Trophoblast cell (in vitro differentiated cells and primary cell): ENCODE measurements around the gene RANBP9.

Experiments used
- DNase-seq, 2 donors: peaks; one replicate each; pipeline ENCODE4 v3.0.0-alpha.2; 2016
- H2AFZ ChIP-seq: 2 replicates; pipeline ENCODE4 v1.6.1; 2013; ENCODE audit warnings: low read length, moderate library complexity, mild to moderate bottlenecking; ENCODE audit not compliant: insufficient read depth, poor library complexity
- H2AK5ac ChIP-seq: 2 replicates; pipeline ENCODE4 v1.6.1; 2013; ENCODE audit warnings: mild to moderate bottlenecking, low read length
- H2BK120ac ChIP-seq: 2 replicates; pipeline ENCODE4 v1.6.1; 2013; ENCODE audit warnings: low read length, mild to moderate bottlenecking, moderate library complexity; ENCODE audit not compliant: insufficient read depth, poor library complexity
- H2BK12ac ChIP-seq: 2 replicates; pipeline ENCODE4 v1.6.1; 2013; ENCODE audit warnings: mild to moderate bottlenecking, low read length, moderate library complexity
- H2BK5ac ChIP-seq: 2 replicates; pipeline ENCODE4 v1.6.1; 2013; ENCODE audit warnings: low read length, low read depth, moderate library complexity, mild to moderate bottlenecking; ENCODE audit not compliant: poor library complexity
- H3K14ac ChIP-seq: 2 replicates; pipeline ENCODE4 v1.6.1; 2013; ENCODE audit warnings: mild to moderate bottlenecking, low read length
- H3K18ac ChIP-seq: 2 replicates; pipeline ENCODE4 v1.6.1; 2013; ENCODE audit warnings: mild to moderate bottlenecking, low read length
- H3K23ac ChIP-seq: 2 replicates; pipeline ENCODE4 v1.6.1; 2013; ENCODE audit warnings: low read length
- H3K27ac ChIP-seq: 2 replicates; pipeline ENCODE4 v1.5.1; 2013; ENCODE audit warnings: low read depth, mild to moderate bottlenecking, inconsistent platforms, low read length, moderate library complexity
- H3K27me3 ChIP-seq: 2 replicates; pipeline ENCODE4 v1.6.1; 2013; ENCODE audit warnings: inconsistent platforms, mild to moderate bottlenecking, low read length, moderate library complexity; ENCODE audit not compliant: insufficient read depth
- H3K36me3 ChIP-seq, 2 experiments: 1 replicate in 1 of 2; 2 replicates in 1 of 2; pipeline ENCODE4 v1.6.1; 2013; ENCODE audit warnings: low read length in 2 of 2, mild to moderate bottlenecking in 2 of 2, moderate library complexity in 1 of 2; ENCODE audit not compliant: insufficient read depth in 2 of 2, control insufficient read depth in 1 of 2
- H3K4ac ChIP-seq: 2 replicates; pipeline ENCODE4 v1.6.1; 2013; ENCODE audit warnings: low read depth, mild to moderate bottlenecking, low read length, moderate library complexity
- H3K4me1 ChIP-seq, 2 experiments: 1 replicate in 1 of 2; 2 replicates in 1 of 2; pipeline ENCODE4 v1.6.1; 2013; ENCODE audit warnings: low read length in 2 of 2, mild to moderate bottlenecking in 2 of 2, moderate library complexity in 1 of 2; ENCODE audit not compliant: insufficient read depth in 2 of 2, control insufficient read depth in 1 of 2
- H3K4me2 ChIP-seq: 2 replicates; pipeline ENCODE4 v1.6.1; 2013; ENCODE audit warnings: inconsistent platforms, mild to moderate bottlenecking, low read length, moderate library complexity
- H3K4me3 ChIP-seq: 2 replicates; pipeline ENCODE4 v1.5.1; 2013; ENCODE audit warnings: mild to moderate bottlenecking, low read depth, low read length, inconsistent platforms
- H3K79me1 ChIP-seq: one replicate; pipeline ENCODE4 v1.6.1; 2013; ENCODE audit warnings: low read length
- H3K79me2 ChIP-seq: 2 replicates; pipeline ENCODE4 v1.6.1; 2013; ENCODE audit warnings: low read length, mild to moderate bottlenecking; ENCODE audit not compliant: control insufficient read depth, insufficient read depth, poor library complexity
- H3K9ac ChIP-seq: 2 replicates; pipeline ENCODE4 v1.6.1; 2013; ENCODE audit warnings: mild to moderate bottlenecking, low read length
- H3K9me3 ChIP-seq: 2 replicates; pipeline ENCODE4 v1.6.1; 2013; ENCODE audit warnings: low read depth, mild to moderate bottlenecking, control low read depth, inconsistent platforms, low read length; ENCODE audit not compliant: insufficient read depth
- H4K12ac ChIP-seq: 2 replicates; pipeline ENCODE4 v1.6.1; 2013; ENCODE audit warnings: low read depth, mild to moderate bottlenecking, low read length, moderate library complexity
- H4K8ac ChIP-seq: 2 replicates; pipeline ENCODE4 v1.6.1; 2013; ENCODE audit warnings: low read depth, mild to moderate bottlenecking, low read length, moderate library complexity
- H4K91ac ChIP-seq: one replicate; pipeline ENCODE4 v1.6.1; 2013; ENCODE audit warnings: low read depth, mild to moderate bottlenecking, low read length, moderate library complexity
- WGBS: extraction: QIAGEN DNeasy Blood & Tissue Kit; methylation state at CpG from one replicate; pipeline ENCODE4 v1.1.7; 2013; ENCODE audit warnings: missing lambda C conversion rate; ENCODE audit not compliant: insufficient read length, insufficient coverage; ENCODE audit errors: extremely low coverage; 5-methylcytosine and 5-hydroxymethylcytosine counted together

The RANBP9 gene

DNA sequence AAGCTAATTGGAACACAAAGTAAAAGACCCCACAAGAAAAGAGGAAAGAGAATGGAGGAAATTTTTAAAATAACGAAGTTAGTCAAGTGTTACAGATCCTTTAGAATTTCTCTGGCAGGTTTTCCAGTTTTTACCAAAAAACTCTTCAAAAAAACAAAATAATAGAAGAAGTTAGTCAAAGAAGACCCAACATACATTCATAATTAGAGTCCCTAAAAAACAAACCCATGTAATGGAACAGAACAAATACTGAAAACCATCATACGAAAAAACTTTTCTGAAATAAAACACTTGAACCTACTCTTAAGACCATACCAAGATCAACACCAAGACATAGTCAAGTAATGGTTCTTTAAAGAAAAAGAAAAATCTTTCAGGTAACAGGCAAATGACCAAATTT lies 31.6 kb downstream of the RANBP9 start:
- no peak overlapping the region for H2AK5ac ChIP-seq
- no peak overlapping the region for H2AFZ ChIP-seq
- no peak overlapping the region for H4K12ac ChIP-seq
- H4K91ac ChIP-seq: no peak overlapping the region
- H3K36me3 ChIP-seq: peaks cover 2% of the 10 kb centered on the region in 2 experiments
- H2BK120ac ChIP-seq: no peak overlapping the region
- H3K4me1 ChIP-seq: peaks cover 0 to 4% of the 10 kb centered on the region in 2 experiments
- no peak overlapping the region for H3K14ac ChIP-seq
- no CpG with 5 or more reads among the region's 2 CpGs for WGBS
- H3K79me1 ChIP-seq: no peaks in the 10 kb centered on the region
- H2BK5ac ChIP-seq: no peak overlapping the region
- no peak for DNase-seq
- no peak overlapping the region for H3K27ac ChIP-seq
- no peak overlapping the region for H3K9ac ChIP-seq
- no peak overlapping the region for H3K23ac ChIP-seq
- H4K8ac ChIP-seq: no peak overlapping the region
- no peak overlapping the region for H3K4me2 ChIP-seq
- H3K9me3 ChIP-seq: no peaks in the 10 kb centered on the region
- H3K4me3 ChIP-seq: no peak overlapping the region
- no peak overlapping the region for H3K4ac ChIP-seq
- no peak overlapping the region for H2BK12ac ChIP-seq
- no peaks in the 10 kb centered on the region for H3K27me3 ChIP-seq
- no peak overlapping the region for H3K18ac ChIP-seq
- no peaks in the 10 kb centered on the region for H3K79me2 ChIP-seq

DNA sequence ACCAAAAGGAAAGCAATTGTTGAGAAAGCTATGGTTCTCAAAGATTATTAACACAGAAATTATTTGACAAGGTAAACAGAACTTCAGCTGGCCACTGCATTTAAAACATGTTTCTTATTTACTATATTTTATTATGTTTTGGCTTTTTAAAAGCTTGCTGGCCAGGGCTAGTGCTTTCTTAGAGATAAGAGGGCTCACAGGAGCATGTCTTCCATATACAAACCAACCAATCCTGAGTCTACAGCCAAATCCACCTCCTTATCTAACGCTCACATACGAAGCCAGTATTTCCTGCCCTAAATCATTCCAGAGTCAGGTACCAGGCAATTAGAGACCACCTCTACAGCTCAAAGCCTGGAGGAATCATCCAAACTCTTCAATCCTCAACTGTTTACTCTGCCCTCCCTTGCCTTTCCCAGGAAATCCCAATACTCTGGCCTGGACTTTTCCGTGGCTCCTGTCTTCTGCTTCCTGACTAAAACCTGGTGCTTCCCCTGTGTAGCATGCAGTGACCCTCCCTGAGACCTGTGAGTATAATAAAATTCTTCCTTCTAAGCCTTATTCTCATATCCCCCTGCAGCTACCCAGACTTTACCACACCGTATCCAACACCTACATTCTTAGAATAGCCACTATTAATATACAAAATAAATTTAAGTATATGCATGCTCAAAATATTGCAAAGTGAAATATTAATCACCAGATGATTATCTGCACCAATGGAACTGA lies 33.2 kb downstream of the RANBP9 start:
- Histone ChIP-seq H2AK5ac (no peak overlapping the region), H3K9ac (no peak overlapping the region), H2AFZ (no peak overlapping the region), H3K18ac (no peak overlapping the region), H3K4me1 (peaks cover 0 to 4% of the 10 kb centered on the region in 2 experiments), H3K23ac (no peak overlapping the region), H3K9me3 (no peaks in the 10 kb centered on the region), H3K79me1 (no peaks in the 10 kb centered on the region), H2BK120ac (no peak overlapping the region), H3K14ac (no peak overlapping the region), H2BK5ac (no peak overlapping the region), H4K8ac (no peak overlapping the region), H3K36me3 (peaks cover 0 to 2% of the 10 kb centered on the region in 2 experiments), H2BK12ac (no peak overlapping the region), H3K4ac (no peak overlapping the region), H4K12ac (no peak overlapping the region), H3K27ac (peak overlapping the region; percentile 30), H4K91ac (no peak overlapping the region), H3K4me3 (no peak overlapping the region), H3K79me2 (no peaks in the 10 kb centered on the region), H3K4me2 (peak overlapping the region; percentile 22), H3K27me3 (no peaks in the 10 kb centered on the region)
- no CpG with 5 or more reads among the region's 4 CpGs for WGBS
- DNase-seq: no peak

DNA sequence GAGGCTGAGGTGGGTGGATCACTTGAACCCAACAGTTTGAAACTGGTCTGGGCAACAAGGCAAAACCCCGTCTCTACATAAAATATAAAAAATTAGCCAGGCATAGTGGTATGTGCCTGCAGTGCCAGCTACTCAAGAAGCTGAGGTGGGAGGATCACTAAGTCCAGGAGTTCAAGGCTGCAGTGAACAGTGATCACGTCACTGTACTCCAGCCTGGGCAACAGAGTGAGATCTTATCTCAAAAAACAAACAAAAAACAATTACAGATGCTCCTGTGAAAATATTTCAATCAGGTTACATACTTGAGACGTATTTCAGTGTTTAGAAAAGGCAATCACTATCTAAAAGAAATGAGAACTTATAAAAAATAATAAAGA lies 33.8 kb downstream of the RANBP9 start:
- DNase-seq: peak; percentile 26 to 80
- Histone ChIP-seq H3K9ac (no peak overlapping the region), H3K36me3 (peaks cover 0 to 2% of the 10 kb centered on the region in 2 experiments), H3K9me3 (no peaks in the 10 kb centered on the region), H3K79me1 (no peaks in the 10 kb centered on the region), H3K79me2 (no peaks in the 10 kb centered on the region), H3K4me3 (no peak overlapping the region), H3K4ac (peak overlapping the region; percentile 19), H3K18ac (no peak overlapping the region), H3K27ac (no peak overlapping the region), H2BK120ac (no peak overlapping the region), H2AFZ (no peak overlapping the region), H3K23ac (no peak overlapping the region), H4K12ac (no peak overlapping the region), H3K4me1 (peaks cover 0 to 4% of the 10 kb centered on the region in 2 experiments), H3K4me2 (no peak overlapping the region), H4K8ac (no peak overlapping the region), H4K91ac (no peak overlapping the region), H3K27me3 (no peaks in the 10 kb centered on the region), H2BK12ac (no peak overlapping the region), H3K14ac (no peak overlapping the region), H2BK5ac (no peak overlapping the region), H2AK5ac (no peak overlapping the region)
- WGBS: no CpG with 5 or more reads among the region's 3 CpGs

DNA sequence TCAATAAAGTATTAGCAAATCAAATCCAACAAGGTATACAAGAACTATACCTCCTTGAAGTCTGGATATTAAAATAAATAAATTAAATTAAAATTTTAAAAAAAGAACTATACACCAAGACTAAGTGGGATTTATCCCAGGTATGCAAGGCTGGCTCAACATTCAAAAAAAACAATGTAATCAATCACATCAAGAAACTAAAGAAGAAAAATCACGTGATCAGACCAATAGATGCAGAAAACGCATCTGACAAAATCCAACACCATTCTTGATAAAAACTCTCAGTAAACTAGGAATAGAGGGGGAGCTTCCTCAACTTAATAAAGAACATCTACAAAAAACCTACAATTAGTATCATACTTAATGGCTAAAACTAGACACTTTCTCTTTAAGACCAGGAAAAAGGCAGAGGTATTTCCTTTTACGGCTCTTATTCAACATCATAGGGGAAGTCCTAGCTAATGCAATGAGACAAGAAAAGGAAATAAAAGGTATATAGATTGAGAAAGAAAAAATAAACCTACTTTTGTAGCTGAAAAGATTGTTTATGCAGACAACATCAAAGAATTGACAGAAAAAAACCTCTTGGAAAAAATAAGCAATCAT lies 35.0 kb downstream of the RANBP9 start:
- no peaks in the 10 kb centered on the region for H3K27me3 ChIP-seq
- WGBS: no CpG with 5 or more reads among the region's 3 CpGs
- no peaks in the 10 kb centered on the region for H3K9me3 ChIP-seq
- no peak overlapping the region for H3K18ac ChIP-seq
- DNase-seq: peak in 1 of 2 donors; percentile 23
- H2BK12ac ChIP-seq: no peak overlapping the region
- H4K91ac ChIP-seq: no peak overlapping the region
- H3K4ac ChIP-seq: no peak overlapping the region
- no peak overlapping the region for H3K14ac ChIP-seq
- no peak overlapping the region for H2AK5ac ChIP-seq
- no peak overlapping the region for H3K9ac ChIP-seq
- H2BK120ac ChIP-seq: no peak overlapping the region
- H3K79me2 ChIP-seq: no peaks in the 10 kb centered on the region
- no peak overlapping the region for H3K4me3 ChIP-seq
- no peak overlapping the region for H3K4me2 ChIP-seq
- H3K23ac ChIP-seq: no peak overlapping the region
- no peaks in the 10 kb centered on the region for H3K36me3 ChIP-seq
- no peak overlapping the region for H4K8ac ChIP-seq
- no peak overlapping the region for H2BK5ac ChIP-seq
- H3K79me1 ChIP-seq: no peaks in the 10 kb centered on the region
- no peak overlapping the region for H2AFZ ChIP-seq
- H3K27ac ChIP-seq: no peak overlapping the region
- peaks cover 0 to 4% of the 10 kb centered on the region in 2 experiments for H3K4me1 ChIP-seq
- no peak overlapping the region for H4K12ac ChIP-seq
